ENCODE measurements around the gene ANKRD44.

GRCh38 chr2:197128897-197129296, 181.7 kb downstream of the ANKRD44 start:
- no peak for TF ChIP-seq EZH2 (IDR thresholded peaks at IDR 0.05; ENCODE audit: borderline replicate concordance, low read length)
- TF ChIP-seq, protein P1, sequence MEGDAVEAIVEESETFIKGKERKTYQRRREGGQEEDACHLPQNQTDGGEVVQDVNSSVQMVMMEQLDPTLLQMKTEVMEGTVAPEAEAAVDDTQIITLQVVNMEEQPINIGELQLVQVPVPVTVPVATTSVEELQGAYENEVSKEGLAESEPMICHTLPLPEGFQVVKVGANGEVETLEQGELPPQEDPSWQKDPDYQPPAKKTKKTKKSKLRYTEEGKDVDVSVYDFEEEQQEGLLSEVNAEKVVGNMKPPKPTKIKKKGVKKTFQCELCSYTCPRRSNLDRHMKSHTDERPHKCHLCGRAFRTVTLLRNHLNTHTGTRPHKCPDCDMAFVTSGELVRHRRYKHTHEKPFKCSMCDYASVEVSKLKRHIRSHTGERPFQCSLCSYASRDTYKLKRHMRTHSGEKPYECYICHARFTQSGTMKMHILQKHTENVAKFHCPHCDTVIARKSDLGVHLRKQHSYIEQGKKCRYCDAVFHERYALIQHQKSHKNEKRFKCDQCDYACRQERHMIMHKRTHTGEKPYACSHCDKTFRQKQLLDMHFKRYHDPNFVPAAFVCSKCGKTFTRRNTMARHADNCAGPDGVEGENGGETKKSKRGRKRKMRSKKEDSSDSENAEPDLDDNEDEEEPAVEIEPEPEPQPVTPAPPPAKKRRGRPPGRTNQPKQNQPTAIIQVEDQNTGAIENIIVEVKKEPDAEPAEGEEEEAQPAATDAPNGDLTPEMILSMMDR (conservative IDR thresholded peaks at IDR 0.05 in 1 of 2, IDR thresholded peaks at IDR 0.05 in 1 of 2; ENCODE audit: extremely low read depth in 1 of 2, insufficient read depth in 1 of 2, low read depth in 1 of 2, low read length in 2 of 2), result no peak

All from mammary epithelial cell (primary cell).